HG03378 (cell line): ENCODE measurements around the gene LEMD1.

Source experiments
- ATAC-seq: cut with Tn5 transposase; IDR thresholded peaks from one replicate; pipeline ENCODE4 v1.9.1; 2021; ENCODE audit warnings: mild to moderate bottlenecking, moderate library complexity; ENCODE audit not compliant: unreplicated experiment

LEMD1 gene

GRCh38 chr1:205338011-205338410 is 83.8 kb downstream of the LEMD1 start:
- no peak for ATAC-seq

GRCh38 chr1:205337481-205337880 is 84.4 kb downstream of the LEMD1 start:
- no peak for ATAC-seq

- ATAC-seq: no peak
Measured at GRCh38 chr1:205335692-205336091, 86.2 kb downstream of the LEMD1 start.

- no peak for ATAC-seq
Measured at GRCh38 chr1:205332015-205332791, 89.7 kb downstream of the LEMD1 start.
